ENCODE measurements around the gene PDLIM3.
"Not testable (repeated sequence)": the region's sequence is repeated elsewhere in the genome, so short reads cannot be mapped to it uniquely, and the experiment has no call there.

The PDLIM3 gene

DNA sequence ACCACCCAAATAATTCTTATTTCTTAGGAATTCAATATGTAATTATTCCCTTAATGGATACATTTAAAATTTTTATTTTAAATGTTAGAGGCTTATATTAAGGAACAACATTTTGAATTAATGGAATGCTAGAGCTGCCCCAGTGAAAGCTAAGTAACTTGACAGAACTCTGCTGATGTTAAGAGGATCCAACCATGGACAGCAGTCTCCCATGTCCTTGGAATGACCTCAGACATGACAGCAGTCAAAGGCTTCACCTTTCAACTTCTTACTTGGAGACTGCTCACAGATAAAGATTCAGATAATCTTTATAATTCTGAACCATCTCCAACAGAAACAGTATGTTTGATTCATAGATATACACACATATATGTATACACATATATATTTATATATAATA, 17.2 kb downstream of the PDLIM3 start:
- DNase-seq = no peak

DNA sequence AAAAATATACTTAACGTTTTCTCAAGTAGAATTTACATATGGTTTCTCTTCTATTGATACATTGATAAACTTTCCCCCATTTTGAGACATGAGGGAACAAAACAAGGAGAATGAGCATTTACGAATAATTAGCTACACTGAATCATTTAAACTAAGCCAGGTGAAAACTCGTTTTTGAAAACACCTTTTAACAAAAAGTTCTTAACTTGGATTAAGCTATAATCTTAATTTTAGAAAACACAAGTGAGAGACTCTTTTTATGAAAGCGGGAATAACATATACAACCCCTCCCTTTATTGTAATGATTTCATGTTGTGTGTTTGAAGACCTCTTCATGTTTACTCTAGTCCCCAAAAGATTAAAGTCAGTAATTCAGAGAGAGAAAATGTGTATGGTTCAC, 20.1 kb downstream of the PDLIM3 start:
- DNase-seq = no peak

DNA sequence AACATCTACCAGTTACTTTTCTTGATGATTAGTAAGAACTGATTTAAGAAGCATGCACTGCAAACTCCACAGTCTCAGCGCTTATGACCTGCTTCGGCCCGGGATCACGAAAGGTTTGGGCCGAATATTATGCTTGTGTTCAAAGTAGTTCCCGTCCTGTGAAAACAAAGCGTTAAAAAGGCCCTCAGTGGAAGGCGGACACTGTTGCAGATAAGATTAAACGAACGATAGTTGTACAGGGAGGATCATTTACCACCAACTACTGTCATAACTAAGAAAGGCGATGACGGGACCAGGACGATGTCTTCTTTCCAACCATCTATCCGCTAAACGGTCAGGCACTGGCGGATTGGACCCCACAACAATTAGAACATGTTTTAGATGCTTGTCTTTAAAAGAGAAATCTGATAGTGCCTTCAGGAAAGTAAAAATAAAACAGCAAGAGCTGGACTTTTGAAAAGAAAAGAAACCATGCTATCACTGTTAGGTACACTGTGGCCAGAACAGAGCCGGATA, 21.1 kb downstream of the PDLIM3 start:
- no peak for DNase-seq

DNA sequence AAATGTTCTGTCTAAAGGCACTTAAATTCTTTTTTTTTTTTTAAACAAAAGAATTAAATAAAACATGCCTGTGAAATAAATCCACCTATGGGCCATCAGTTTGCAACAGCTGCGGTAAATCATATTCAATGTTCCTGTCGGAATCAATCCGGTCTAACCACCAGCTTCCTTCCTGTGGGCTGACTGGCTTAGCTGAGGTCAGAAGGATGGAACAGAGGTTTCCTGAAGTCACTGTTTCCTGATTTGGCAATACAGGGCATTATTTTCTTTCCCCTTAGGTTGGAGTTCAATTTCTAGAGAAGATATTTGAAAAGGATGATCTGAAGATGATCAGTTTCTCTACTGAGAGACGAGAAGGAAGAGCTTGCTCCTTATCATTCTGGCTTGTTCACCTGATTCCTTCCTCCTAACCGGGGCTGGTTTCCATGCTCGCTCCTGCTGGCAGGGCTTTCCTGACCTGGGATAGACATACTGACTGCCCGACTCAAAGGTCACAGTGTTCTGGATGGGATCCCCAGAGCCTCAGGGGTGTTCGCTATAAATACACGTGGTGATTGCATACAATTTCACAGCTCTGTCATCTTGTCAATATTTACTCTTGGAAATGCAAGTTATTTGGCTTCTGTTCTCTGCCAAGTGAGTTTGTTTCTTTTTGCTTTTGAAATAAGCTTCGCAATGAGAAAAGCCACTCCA, 21.7 kb downstream of the PDLIM3 start:
- DNase-seq = peak; percentile 26

DNA sequence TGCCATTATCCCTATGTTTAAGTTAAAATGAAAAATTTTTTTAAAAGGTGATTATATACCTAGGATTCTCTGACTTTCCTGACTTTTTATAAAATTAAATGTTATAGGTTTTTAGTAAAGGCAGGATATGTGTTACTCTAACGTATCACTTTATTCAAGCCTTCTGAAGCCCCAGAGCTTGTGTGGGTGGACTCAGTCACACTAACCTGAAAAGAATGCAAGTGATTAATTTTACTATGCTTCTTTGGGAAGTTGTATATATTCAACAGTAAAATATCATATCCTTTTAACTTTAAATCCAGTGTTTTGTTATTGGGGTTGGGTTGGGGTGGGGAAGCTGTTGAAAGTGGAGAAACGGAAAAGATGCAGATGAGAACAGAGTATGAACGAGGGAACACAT, 22.8 kb downstream of the PDLIM3 start:
- DNase-seq = no peak

DNA sequence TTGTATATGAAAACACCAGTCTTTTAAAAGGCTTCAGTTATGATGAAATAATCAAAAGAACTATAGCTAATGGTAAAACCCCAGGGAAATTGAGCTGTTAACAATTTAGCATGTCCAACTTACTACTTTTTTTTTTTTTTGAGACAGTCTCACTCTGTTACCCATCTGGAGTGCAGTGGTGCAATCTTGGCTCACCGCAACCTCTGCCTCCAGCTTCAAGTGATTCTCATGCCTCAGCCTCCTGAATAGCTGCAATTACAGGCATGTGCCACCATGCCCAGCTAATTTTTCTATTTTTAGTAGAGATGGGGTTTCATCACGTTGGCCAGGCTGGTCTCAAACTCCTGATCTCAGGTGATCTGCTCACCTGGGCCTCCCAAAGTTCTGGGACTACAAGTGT, 24.1 kb downstream of the PDLIM3 start:
- DNase-seq = not testable (repeated sequence)

DNA sequence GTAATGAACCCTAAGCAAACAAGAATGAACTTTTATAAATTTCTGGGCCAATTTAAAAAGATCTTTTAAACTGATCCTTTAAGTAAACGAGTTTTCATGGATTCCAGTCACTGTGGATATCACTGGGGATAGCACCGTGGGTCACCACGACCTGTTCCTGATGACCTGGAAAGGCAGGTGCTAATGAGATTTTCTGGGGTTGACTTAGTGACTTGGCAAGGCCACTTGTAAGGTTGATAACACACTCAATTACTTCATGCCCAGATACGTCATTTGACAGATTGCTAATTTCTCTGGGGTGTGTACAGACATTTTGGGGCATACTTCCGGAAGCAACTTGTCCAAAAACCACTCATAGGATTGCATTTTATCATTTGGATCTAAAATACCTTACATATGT, 24.5 kb downstream of the PDLIM3 start:
- DNase-seq = no peak

DNA sequence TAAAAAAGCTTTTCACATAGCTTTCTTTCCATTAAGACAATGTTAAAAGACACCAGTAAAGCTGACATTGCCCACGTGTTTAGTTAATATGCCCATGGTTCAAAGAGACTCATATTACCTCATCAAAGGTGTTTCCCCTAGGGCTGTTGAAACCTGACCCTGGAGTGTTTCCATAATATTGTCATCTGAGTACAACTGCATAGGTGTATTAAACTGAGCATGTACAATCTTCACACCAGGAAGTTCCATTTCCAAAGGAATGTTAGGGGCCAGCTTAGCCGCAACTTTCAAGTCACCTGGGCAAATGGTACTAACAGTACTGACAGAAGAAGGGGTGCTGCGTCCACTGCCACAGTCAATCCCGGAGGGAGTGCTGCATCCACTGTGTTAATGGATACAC, 27.1 kb downstream of the PDLIM3 start:
- no peak for DNase-seq

DNA sequence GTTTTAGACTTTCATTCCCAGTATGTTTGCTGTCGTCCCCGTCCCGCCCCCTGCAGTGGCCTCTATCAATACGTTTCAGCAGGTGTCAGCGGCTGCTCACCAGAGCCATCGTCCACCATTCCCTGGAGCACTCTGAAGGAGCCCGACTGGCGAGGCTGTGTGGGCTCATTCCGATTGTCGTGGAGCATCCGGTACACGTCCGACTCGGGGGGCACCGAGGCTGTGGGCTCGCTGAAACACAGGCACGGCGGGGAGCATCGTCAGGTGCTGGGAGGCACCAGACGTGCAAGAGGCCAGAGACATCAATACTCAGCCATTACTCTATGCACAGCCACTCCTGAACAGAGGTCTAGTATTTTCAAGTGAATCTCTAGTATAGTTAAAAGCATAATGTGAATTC, 28.9 kb downstream of the PDLIM3 start:
- no peak for DNase-seq

DNA sequence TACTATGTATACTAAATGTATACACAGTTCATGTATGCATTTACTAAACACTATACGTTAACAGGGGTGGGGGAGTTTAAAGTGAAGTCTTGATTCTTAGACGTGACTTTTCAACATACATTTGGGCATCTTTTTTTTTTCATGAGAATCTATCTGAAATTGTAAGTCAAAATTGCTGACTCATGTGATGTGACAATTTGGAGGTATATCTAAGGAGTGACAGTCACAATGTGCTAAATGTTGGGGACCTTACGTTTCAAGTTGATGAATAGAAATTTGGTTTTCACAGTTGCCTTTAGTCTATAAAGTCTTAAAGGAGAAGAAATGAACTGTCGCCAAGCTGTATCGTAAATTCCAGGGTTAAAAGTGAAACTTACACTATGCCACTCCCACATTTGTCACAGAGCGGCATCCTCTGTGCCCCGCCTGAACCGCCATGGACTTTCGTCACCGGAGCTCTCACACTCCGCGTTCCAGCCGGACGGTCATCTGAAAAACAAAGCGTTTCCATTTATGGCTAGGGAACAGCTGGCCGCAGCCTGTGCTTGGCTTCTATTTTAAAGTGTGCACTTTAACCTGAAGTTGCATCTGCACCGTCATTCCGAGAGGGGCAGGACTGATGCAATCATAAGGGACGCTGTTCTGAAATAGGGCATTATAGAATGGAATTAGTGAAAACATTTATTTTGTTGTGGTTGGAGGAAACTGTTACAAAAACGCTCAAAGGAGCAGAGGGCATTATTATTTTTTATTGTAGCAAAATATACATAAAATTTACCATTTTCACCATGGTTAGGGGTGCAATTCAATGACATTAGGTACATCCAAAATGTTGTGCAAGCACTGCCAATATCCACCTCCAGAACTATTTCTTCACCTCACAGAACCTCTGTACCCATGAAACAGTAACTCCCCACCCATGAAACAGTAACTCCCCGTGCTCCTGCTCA, 30.9 kb downstream of the PDLIM3 start:
- peak; percentile 73 for DNase-seq

DNA sequence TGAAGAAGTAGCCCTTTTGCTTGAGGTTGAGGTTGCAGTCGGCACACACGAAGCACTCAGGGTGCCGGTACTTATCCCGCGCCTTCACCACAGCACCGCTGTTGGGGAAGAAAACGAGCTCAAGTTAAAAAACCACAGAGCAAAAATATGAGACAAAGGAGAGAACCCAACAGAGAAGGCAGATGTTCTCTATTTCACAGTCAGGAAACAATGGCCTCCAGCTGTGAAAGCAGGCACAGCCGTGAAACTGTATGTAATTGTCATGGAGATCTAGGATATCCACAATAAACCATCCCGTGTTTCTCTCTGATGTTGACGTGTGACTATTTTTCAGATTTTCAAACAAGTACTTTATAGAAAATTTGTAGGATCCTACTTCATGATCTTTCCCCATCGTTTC, 32.9 kb downstream of the PDLIM3 start:
- DNase-seq = no peak

DNA sequence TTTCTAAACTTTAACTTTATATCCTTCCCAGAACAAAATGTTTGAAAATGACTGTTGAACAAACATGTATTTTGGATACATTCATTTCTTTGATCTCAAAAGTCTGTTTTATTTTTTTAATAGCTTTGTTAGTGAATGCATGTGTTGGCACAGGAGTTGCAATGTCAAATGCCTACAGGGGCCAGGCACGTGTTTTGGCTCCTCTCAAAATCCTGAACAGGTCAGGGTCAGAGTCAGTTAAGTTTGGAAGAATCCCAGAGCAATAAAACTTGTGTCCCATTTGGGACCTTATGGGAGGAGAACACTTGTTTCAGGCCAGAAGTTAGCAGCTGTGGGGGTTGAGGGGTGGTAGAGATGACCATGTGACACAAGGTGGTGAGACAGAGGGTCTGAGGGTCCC, 34.7 kb downstream of the PDLIM3 start:
- DNase-seq = no peak

DNA sequence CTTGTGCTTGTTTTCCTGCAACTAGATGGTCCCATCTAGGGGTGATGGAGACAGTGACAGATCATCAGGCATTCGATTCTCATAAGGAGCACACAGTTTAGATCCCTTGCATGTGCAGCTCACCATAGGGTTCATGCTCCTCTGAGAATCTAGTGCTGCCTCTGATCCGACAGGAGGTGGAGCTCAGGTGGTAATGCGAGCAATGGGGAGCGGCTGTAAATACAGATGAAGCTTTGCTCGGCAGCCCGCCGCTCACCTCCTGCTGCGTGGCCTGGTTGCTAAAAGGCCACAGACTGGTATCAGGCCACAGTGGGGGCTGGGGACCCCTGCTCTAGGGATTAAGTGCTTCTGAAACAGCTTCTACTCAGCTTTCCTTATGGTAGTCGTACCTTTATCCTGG, 35.3 kb downstream of the PDLIM3 start:
- DNase-seq = no peak

DNA sequence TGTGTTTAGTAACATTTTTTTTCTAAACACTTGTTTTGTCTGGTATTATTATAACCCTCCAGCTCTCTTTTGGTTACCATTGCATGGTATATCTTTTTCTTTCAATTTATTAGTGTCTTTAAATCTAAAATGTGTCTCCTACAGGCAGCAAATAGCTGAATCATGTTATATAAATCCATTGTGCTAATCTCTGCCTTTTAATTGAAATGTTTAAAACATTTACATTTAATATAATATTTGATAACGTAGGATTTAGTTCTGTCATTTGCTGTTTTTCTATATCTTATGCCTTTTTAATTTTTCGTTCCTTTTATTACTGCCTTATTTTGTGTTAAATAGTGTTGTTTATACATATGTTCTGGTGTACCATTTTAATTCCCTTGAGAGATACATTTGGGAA, 46.7 kb downstream of the PDLIM3 start:
- DNase-seq = no peak

DNA sequence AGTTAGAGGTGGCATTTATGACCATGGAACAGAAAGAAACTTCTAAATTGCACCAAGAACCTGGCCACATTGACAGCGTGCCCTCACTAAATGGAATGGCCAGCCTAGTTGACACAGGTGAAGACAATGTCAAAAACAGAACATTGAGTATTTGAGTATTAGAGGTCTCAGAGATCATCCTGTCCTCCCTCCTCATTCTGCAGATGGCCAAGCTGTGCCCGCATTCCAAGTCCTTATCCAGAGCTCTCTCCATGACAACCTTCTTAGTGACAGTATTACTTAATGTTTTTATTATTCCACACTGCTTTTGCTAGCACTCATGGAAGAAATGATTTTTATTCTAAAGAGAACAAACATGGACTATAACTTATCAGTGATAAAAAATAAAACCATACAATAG, 53.9 kb downstream of the PDLIM3 start:
- DNase-seq = no peak

DNA sequence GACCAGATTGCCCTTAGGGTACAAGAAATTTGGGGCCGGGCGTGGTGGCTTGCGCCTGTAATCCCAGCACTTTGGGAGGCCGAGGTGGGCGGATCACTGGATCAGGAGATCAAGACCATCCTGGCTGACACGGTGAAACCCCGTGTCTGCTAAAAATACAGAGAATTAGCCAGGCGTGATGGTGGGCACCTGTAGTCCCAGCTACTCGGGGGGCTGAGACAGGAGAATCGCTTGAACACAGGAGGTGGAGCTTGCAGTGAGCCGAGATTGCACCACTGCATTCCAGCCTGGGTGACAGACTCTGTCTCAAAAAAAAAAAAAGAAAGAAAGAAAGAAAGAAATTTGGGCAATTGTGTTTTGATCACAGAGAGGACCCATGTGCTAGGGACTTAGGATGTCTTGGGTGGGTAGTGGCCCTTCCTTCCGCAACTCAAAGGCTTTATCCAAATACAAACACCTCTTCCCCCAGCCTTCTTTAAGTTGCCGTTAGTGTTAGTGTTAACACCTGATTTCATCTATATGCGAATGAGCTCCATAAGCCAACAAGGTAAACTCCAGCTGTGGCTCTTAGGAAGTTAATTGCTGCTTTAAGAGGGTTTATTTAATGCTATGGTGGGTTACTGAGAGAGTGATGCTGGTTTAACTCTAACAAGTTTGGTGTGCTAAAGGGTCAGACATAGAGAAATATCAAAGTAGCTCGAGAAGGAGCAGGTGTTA, 55.1 kb downstream of the PDLIM3 start:
- no peak for DNase-seq

DNA sequence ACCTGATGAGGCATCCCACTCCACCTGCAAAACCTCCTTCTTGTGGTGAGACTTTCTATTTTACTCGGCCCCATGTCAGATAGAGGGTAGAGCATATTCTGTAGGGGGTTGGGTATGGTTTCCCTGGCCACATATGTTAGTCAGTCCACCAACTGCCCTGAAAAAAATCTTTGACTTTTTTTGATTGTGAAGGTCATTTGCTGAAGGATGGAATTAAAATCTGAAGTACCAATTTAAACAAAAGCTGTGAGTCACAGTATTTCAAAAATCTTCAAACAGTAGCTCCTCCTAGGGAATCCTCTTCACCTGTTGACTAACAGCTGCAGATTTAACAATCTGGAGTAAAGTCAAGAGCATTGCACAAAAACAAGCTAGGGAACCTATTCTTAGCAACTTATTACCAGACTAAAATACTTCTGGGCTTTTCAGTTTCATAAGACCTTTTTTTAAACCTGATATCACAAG, 55.8 kb downstream of the PDLIM3 start:
- no peak for DNase-seq

DNA sequence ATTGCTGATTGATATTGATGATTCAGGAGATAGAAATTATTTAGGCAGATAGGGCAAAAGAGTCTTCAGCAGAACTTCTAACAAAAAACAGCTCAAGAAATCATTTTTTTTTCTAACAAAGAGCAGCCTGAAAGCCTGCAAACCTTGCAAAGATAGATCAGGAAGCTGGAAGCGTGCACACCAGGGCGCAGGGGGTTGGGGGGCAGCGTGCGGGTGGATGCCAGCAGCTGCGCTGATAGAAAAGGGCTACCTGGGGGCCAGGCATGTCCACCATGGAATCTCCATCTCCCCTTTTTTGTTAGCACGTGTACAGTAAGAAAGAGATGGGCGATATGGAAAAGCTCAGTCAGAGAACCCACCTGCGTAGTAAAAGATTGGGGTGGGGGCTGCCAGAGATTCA, 62.1 kb downstream of the PDLIM3 start:
- DNase-seq = no peak

DNA sequence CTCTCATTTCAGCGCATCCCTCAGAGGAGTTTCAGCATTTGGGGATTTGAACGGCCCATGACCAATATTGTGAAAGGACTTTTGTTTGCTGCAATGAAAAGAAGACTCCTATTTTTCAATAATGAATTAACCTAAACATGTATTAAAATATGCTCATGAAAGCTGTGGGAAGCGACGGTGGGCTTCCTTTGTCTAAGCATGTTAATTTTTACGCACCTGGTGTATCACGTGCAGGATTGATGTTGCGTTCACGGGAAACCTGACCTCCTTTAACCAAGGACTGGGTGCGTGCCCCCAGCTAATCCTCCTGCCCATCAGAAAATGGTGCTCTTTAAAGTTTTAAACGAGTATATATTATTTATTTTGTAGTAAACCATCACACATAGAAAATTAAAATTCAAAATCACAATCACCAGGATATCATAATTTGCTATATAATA, 63.2 kb downstream of the PDLIM3 start:
- DNase-seq = no peak

DNA sequence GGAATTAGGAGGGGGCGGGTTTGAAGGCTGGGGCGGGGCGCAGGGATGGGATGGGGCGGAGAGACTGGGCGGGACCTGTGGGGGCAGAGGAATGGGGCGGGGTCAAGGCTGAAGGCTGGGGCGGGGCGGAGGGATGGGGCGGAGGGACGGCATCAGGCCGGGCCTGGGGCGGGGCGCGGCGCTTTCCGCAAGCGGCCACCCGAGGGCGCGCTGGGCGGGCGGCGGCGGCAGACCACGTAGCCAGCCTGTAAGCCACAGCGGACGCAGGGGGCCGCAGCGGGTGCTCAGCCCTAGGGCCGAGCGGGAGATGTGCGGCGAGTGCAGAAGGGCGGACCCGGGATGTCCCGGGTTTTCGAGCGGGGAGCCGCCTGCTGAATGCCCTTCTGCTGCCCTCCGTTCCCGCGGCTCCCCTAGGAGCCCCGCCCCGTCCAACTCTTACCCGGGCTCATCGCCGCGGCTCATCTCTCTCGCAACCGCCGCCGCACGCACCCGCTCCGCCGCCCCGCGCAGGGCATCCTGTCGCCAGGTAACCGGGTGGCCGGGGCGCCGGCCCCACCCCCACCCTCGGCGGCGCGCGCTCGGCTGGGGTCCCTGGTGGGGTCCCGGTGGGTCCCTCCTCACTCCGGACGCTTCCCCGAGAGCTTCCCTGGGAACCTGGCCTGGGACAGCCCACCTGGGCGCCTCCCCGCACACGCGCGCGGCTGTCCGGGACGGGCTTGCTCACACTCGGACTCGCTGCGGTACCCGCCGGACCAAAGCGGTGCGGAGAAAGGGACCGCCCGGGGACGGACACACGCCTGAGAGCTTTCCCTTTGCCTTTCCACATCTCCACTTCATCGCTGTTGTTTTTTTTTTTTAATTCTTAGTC, 63.8 kb downstream of the PDLIM3 start, which contains the start of gene CCDC110:
TSS of gene CCDC110 (minus strand) at position 499 of the 868 bp plus-strand sequence. CDS start at position 449, 50 bp downstream.
- DNase-seq = peak; percentile 93

DNA sequence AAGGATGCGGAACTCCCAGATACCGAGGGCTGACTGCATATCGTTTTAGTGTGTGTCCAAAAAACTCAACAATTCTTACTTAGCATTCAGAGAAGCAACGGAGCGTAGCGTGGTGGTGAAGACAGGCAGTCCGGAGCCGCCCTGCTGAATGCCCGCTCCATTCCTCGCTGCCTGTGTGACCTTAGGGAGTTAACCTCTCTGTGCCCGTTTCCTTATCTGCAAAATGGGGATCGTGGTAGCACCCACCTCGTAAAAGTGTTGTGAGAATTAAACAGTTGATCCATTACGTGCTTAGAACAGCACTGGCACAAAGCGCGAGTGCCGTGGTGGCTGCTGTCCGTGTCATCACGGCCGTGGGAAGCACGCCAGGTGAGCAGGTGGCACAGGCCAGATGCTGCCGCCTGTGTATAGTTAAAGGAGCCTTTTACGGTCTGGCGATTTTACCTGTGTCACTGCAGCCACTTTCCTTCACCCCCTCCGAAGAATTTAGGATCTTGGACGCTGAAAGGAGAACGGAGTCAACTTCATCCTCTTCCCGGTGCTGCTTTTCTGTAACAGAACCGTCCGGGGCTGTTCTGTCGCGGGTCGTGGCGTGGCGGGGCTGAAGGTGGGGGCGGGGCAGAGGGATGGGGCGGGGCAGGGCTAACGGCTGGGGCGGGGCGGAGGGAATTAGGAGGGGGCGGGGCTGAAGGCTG, 64.7 kb downstream of the PDLIM3 start:
- peak; percentile 67 for DNase-seq
